Tibial nerve (tissue), 4 donors: ENCODE results near the gene CD247. TPM values are rescaled to one million over a fixed set of nuclear protein-coding genes. Genes with fewer than 3 reads are reported as not detected.

Experiments
- DNase-seq, 2 donors: peaks; one replicate each; pipeline ENCODE4 v3.0.0-alpha.2; 2019; ENCODE audit warnings: low spot score in 2 of 2
- H3K27ac ChIP-seq, 4 donors: fragments of 200-600 bp; sonication (generic) in 3 of 4; one replicate each; pipeline ENCODE4 v1.5.1; 2017 to 2019; ENCODE audit warnings: mild to moderate bottlenecking in 1 of 4
- H3K27me3 ChIP-seq, 2 donors: fragments of 200-600 bp; sonication (generic) in 1 of 2; one replicate each; pipeline versions ENCODE4 v1.5.1 to v1.6.0; 2017 to 2019
- H3K36me3 ChIP-seq, 3 donors: fragments of 200-600 bp; sonication (generic); one replicate each; pipeline ENCODE4 v1.5.1; 2018 to 2019
- H3K4me1 ChIP-seq, 4 donors: fragments of 200-600 bp; sonication (generic) in 3 of 4; one replicate each; pipeline ENCODE4 v1.5.1; 2017 to 2019
- H3K4me3 ChIP-seq, 4 donors: fragments of 200-600 bp; sonication (generic) in 3 of 4; one replicate each; pipeline ENCODE4 v1.5.1; 2017 to 2019; ENCODE audit warnings: mild to moderate bottlenecking in 1 of 4, moderate library complexity in 1 of 4
- H3K9me3 ChIP-seq, 4 donors: fragments of 200-600 bp; sonication (generic) in 3 of 4; one replicate each; pipeline ENCODE4 v1.5.1; 2017 to 2019
- EP300 ChIP-seq, 2 donors: sonication (generic); formaldehyde crosslinking; IDR thresholded peaks; one replicate each; pipeline ENCODE4 v1.6.1; 2017; ENCODE audit warnings: antibody characterized with exemption in 2 of 2, mild to moderate bottlenecking in 1 of 2
- POLR2A ChIP-seq, 2 donors: fragments of 450-650 bp; IDR thresholded peaks; one replicate each; pipeline ENCODE4 v1.6.1; 2017; ENCODE audit warnings: antibody characterized with exemption in 2 of 2, mild to moderate bottlenecking in 2 of 2, moderate library complexity in 2 of 2
- WGBS, 2 donors: methylation state at CpG; one replicate each; pipeline ENCODE4 v1.1.5; 2018; 5-methylcytosine and 5-hydroxymethylcytosine counted together
- total RNA-seq, 4 donors: library from RNA; depleted of rRNA; stranded (reverse); fragments of >200 nt; gene quantifications; one replicate each; pipeline ENCODE4 v1.1.0, GENCODE V29; 2016
- TF ChIP-seq, protein P1 (sequence below), 5 experiments: fragments of 200-600 bp in 3 of 5; fragments of 450-650 bp in 2 of 5; sonication (generic) in 3 of 5; IDR thresholded peaks; one replicate each; pipeline ENCODE4 v1.5.1; 2016 to 2019; ENCODE audit warnings: antibody characterized with exemption in 5 of 5, mild to moderate bottlenecking in 3 of 5, moderate library complexity in 2 of 5

The CD247 gene
- total RNA-seq, 4 donors from 2014 or later: 1.2 to 1.5 (median 1.4) TPM; not detected in 1

DNA sequence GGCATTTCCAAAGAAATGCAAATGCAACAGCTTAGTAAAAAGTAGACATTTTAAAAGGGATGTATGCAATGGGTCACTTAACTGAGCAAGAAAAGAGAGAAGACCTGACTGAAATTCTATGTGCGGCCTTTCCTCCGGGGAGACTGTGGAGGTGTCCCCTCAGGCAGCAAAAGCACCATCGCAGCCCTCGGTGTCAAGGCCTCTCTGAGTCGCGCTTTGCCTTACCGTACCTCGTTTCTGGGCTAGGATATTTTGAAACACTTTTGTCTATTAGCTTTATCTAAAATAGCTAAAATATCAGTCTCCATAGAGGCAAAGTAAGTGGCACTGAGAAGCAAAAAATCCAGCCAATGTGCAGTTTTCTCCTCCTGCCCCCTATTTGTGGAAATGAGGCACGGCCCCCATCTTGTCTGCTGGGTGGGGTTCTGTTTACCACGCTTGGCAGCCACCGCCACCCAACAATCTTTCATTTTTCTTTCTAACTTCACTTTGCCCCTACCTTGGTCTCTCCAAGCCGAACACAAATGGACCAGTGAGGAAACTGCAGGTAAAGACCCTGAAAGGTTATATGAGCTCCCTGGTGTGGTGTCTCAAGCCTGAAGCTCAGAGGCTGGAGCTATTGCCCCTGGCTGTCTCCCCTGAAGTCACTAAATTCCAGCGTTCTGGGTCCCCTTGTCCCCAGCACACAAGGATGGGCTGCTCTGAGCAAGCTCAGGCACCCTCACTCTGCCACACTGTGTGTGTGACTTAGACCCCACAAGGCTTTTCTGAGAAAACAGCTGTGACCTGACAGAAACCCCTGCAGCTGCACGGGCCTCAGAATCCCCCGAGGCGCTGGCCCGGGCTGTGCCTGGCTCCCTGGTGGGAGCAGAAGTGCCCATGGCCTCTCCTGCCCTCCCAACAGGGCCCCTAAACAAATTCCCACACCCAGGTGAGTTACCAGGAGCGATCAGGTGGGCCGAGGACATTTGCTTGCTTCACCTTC lies 1.6 kb downstream of the CD247 start:
- WGBS, 2 donors: 79 to 81% methylated on average over 19 of the region's 19 CpGs
- no peak overlapping the region for H3K4me3 ChIP-seq
- H3K4me1 ChIP-seq: no peaks in the 10 kb centered on the region
- H3K27ac ChIP-seq: peak overlapping the region in 1 of 4 donors; percentile 41
- TF ChIP-seq EP300 (IDR thresholded peaks at IDR 0.05): no peak
- no peak for TF ChIP-seq POLR2A (IDR thresholded peaks at IDR 0.05)
- TF ChIP-seq, protein P1, sequence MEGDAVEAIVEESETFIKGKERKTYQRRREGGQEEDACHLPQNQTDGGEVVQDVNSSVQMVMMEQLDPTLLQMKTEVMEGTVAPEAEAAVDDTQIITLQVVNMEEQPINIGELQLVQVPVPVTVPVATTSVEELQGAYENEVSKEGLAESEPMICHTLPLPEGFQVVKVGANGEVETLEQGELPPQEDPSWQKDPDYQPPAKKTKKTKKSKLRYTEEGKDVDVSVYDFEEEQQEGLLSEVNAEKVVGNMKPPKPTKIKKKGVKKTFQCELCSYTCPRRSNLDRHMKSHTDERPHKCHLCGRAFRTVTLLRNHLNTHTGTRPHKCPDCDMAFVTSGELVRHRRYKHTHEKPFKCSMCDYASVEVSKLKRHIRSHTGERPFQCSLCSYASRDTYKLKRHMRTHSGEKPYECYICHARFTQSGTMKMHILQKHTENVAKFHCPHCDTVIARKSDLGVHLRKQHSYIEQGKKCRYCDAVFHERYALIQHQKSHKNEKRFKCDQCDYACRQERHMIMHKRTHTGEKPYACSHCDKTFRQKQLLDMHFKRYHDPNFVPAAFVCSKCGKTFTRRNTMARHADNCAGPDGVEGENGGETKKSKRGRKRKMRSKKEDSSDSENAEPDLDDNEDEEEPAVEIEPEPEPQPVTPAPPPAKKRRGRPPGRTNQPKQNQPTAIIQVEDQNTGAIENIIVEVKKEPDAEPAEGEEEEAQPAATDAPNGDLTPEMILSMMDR (IDR thresholded peaks at IDR 0.05): no peak
- H3K36me3 ChIP-seq: no peaks in the 10 kb centered on the region
- H3K27me3 ChIP-seq: no peaks in the 10 kb centered on the region
- DNase-seq: no peak
- H3K9me3 ChIP-seq: no peaks in the 10 kb centered on the region

DNA sequence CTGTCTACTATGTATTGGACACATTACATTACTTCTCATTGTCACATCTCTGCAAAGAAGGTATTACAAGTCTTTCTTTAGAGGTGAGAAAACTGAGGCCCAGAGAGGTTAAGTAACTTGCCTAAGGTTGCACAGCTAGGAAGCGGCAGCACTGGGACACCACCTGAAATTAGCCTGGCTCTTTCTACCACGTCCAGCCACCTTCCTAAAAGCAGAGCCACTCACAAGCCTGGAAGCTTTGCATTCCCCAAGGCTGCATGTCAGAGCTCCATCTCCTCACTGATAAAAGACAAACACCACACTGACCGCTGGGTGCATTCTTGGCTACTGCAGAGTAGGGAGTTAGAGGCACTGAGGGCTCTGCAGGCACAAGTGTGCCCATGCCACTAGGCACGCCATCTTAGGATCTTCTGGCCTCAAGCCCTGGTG lies 2.4 kb downstream of the CD247 start:
- H3K9me3 ChIP-seq: no peaks in the 10 kb centered on the region
- no peak overlapping the region for H3K4me3 ChIP-seq
- no peak overlapping the region for H3K27ac ChIP-seq
- TF ChIP-seq POLR2A (IDR thresholded peaks at IDR 0.05): no peak
- TF ChIP-seq, protein P1 (IDR thresholded peaks at IDR 0.05): no peak
- TF ChIP-seq EP300 (IDR thresholded peaks at IDR 0.05): no peak
- H3K4me1 ChIP-seq: no peaks in the 10 kb centered on the region
- no peaks in the 10 kb centered on the region for H3K27me3 ChIP-seq
- no peaks in the 10 kb centered on the region for H3K36me3 ChIP-seq
- WGBS, 2 donors: 90% methylated on average over 4 of the region's 4 CpGs
- no peak for DNase-seq

DNA sequence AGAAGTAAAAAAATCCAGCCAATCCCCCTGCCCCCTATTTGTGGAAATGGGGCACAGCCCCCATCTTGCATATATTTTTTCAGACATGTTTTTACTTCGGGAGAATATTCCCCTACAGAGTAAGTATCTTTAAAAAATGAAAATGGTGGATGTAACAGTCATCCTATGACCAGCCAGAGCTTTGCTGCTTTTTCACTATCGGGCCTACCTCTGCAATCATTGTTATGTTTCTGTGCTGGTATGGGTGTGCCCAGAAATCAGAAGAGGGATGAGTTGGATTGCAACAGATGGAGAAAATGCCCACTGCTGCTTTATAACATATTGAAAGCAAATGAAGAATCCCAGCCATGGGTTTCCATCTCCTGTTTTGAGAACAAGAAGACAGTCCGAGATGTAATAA lies 2.9 kb downstream of the CD247 start:
- 93 to 96% methylated on average over 3 of the region's 3 CpGs for WGBS, 2 donors
- no peak for DNase-seq

DNA sequence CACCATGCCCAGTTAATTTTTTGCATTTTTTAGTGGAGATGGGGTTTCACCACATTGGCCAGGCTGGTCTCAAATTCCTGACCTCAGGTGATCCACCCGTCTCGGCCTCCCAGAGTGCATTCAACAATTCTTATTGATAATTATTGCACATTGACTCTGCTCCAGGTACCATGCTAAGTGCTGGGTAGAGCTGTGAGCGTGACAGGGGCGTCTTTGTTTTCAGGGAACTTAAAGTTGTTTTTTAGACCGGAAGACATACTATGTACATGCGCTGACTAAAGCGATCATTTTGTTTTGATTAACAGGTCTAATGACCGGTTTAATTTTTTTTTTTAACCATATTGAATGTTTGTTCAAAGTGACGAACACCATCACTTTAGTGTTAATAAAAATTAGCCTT lies 4.0 kb downstream of the CD247 start:
- Histone ChIP-seq H3K36me3 (no peaks in the 10 kb centered on the region), H3K4me3 (no peak overlapping the region), H3K27me3 (no peaks in the 10 kb centered on the region), H3K27ac (peak overlapping the region in 1 of 4 donors; percentile 30), H3K4me1 (no peaks in the 10 kb centered on the region), H3K9me3 (no peaks in the 10 kb centered on the region)
- TF ChIP-seq POLR2A (IDR thresholded peaks at IDR 0.05): no peak
- TF ChIP-seq EP300 (IDR thresholded peaks at IDR 0.05): no peak
- TF ChIP-seq, protein P1 (IDR thresholded peaks at IDR 0.05): no peak
- DNase-seq: no peak
- WGBS, 2 donors: 88 to 91% methylated on average over 9 of the region's 9 CpGs

More for the DNA sequence above, 2.9 kb downstream of the CD247 start:
- TF ChIP-seq EP300 (IDR thresholded peaks at IDR 0.05): no peak
- TF ChIP-seq, protein P1 (IDR thresholded peaks at IDR 0.05): no peak
- no peak for TF ChIP-seq POLR2A (IDR thresholded peaks at IDR 0.05)
- Histone ChIP-seq H3K9me3 (no peaks in the 10 kb centered on the region), H3K4me1 (no peaks in the 10 kb centered on the region), H3K36me3 (no peaks in the 10 kb centered on the region), H3K27me3 (no peaks in the 10 kb centered on the region), H3K4me3 (no peak overlapping the region), H3K27ac (no peak overlapping the region)

DNA sequence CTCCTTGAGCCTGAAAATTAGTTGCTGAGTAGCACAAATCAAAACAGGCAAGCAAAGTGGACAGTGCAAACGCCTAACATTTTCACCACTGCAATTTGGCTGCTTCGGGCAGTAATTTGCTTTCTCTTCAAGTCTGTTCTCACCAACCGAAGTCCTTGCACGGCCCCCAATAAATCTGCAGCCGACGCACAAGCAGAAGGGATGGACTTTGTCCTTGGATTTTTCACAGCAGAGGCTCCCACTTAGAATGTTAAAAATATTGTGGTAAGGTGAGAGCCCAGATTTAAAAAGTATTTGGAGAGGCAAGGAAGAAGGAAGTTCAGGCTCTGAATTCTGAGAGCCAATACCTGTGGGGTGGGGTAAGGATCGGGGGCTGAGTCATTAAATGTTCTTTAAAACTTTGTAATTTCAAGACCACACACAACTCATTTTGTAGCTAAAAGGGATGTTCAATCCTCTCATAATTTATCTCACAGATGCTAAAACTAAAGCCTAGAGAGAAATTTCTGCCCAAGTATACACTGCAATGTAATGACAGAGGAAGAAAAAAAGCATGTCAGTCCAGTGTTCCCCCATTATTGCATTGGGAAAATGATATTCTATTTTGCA lies 6.2 kb downstream of the CD247 start:
- Histone ChIP-seq H3K9me3 (no peaks in the 10 kb centered on the region), H3K27me3 (no peaks in the 10 kb centered on the region), H3K36me3 (no peaks in the 10 kb centered on the region), H3K4me1 (no peaks in the 10 kb centered on the region), H3K27ac (no peak overlapping the region), H3K4me3 (no peak overlapping the region)
- no peak for TF ChIP-seq EP300 (IDR thresholded peaks at IDR 0.05)
- TF ChIP-seq POLR2A (IDR thresholded peaks at IDR 0.05): no peak
- TF ChIP-seq, protein P1 (IDR thresholded peaks at IDR 0.05): no peak
- no peak for DNase-seq
- WGBS, 2 donors: 30 to 38% methylated on average over 7 of the region's 7 CpGs
